ENCODE data around the gene PARD6B.
"Not testable (repeated sequence)": the region's sequence is repeated elsewhere in the genome, so short reads cannot be mapped to it uniquely, and the experiment has no call there.

Gene PARD6B, protein sequence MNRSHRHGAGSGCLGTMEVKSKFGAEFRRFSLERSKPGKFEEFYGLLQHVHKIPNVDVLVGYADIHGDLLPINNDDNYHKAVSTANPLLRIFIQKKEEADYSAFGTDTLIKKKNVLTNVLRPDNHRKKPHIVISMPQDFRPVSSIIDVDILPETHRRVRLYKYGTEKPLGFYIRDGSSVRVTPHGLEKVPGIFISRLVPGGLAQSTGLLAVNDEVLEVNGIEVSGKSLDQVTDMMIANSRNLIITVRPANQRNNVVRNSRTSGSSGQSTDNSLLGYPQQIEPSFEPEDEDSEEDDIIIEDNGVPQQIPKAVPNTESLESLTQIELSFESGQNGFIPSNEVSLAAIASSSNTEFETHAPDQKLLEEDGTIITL

DNA sequence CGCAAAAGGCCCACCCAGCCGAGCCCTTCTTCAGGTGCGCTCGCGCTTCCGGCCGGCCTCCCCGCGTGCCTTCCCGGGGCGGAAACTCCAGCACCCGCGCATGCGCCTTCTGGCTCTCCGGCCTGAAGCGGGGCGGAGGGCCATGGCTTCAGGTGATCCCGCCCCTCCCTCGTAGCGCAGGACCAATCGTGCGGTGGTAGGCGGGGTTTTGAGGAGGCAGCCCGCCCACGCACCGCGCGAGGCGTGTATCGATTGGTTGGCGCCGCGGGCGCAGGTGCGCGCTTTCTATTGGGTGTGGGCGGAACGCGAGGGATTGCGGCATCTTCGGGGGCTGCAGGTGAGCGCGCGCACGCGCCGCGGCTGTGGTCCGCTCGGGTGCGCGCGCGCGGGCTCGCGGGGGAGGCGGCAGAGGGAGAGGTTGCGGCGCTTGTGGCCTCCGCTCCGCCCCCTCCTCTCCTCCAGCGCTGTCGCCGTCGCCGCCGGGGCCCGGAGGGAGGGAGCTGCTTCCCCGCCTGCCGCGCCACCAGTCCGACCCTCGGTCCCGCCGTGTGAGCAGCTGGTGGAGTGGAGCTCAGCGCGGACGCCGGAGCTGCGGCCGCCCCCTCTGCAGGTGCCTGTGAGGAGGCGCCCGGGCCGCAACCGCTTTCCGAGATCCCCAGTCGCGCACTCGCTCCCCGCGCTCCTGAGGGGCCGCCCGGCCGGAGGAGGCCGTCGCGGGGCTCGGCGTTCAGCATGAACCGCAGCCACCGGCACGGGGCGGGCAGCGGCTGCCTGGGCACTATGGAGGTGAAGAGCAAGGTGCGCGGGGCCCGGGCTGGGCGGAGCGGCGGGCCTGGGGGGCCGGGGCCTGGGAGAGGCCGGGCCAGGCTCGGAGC, at the start of gene PARD6B:
TSS of gene PARD6B (plus strand) at position 526 of the 875 bp plus-strand sequence. CDS start at position 733, 207 bp downstream.
- DNase-seq (ENCODE audit: low read depth in 2 of 2) = peak; percentile 80 to 82

DNA sequence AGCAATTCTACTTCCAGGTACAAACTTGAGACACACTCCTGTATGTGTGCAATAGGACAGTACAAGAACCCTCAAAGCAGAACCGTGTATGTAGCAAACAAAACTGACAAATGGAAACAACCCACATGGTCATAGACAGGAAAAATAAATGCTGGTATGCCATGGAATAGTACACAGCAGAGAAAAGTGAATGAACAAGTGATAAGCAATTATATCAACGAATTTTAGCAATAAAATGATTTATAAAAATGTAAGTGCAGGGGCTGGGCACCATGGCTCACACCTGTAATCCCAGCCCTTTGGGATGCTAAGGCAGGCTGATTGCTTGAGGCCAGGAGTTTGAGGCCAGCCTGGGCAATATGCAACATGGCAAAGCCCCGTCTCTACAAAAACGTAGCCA, 49.3 kb upstream of the PARD6B start:
- no peak for DNase-seq (ENCODE audit: low read depth in 2 of 2)

DNA sequence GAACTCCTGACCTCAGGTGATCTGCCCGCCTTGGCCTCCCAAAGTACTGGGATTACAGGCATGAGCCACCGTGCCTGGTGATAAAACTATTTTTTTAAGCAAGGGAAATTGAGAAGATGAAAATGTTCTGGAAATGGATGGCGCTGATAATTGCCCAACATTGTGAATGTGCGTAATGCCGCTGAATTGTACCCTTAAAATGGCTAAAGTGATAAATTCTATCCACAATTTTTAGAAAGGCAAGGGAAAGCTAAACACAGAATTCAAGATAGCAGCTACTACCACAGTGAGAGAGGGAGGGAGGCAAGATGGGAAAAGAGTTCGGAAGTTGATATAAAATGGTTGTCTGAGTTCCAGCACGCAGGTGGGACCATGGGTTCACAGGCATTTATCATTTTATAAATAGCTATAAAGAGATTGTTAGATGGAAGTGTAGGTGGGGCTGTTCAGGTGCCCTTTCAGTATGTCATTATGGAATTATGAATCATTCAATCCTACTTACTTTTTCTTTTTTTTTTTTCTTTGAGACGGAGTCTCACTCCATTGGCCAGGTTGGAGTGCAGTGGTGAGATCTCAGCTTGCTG, 48.3 kb upstream of the PARD6B start:
- no peak for DNase-seq (ENCODE audit: low read depth in 2 of 2)

DNA sequence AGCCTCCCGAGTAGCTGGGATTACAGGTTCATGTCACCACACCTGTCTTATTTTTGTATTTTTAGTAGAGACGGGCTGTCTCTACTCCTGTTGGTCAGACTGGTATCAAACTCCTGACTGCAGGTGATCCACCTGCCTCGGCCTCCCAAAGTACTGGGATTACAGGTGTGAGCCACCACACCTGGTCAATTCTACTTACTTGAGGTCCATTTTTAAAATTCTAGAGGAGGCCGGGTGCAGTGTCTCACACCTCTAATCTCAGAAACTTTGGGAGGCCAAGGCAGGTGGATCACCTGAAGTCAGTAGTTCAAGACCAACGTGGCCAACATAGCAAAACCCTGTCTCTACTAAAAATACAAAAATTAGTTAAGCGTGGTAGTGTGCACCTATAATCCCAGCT, 47.8 kb upstream of the PARD6B start:
- DNase-seq (ENCODE audit: low read depth in 2 of 2) = no peak

DNA sequence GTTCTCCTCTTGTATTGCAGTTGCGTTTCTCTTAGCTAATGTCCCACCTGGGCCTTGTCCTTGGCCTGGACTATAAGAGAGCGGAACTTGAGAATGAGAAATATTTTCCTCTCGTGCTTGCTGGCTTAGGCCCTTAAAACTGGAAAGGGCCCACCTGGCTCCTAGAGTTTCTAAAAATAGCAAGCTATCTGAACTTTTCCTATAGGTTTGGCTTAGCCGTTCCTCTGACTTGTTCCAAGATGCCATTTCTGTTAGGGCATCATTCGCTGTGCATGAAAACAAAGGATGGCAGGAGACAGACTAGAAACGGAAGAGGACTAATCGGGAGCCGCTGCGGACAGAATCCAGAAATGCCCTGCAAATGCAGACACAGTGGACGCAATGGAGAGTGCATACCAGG, 44.6 kb upstream of the PARD6B start:
- DNase-seq (ENCODE audit: low read depth in 2 of 2) = no peak

DNA sequence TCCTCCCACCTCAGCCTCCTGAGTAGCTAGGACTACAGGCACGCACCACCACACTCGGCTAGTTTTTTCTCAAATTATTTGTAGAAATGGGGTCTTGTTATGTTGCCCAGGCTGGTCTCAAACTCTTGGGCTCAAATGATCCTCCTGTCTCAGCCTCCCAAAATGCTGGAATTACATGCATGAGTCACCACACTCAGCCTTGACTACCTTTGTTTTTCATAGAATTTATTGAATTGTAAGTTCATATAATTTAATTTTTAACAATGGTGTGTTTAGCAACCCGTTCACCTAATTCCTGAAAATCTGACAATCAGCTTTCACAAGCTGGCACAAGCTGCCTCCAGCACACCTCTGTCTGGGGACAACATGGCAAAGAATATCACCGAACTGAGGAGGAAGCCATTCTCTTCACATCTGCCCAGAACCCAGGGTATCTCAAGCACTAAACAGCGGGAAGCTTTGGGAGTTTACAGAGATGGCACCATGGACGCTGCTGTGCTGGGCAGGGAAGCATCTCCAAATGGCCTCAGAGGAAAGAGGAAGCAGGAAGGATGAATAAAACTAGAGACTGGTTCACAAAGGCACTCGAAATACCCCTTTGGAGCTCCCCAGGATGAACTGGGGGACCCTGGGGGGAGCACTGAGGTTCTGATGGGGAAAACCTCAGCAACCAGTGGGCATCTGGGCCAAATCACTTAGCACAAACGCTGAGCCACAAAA, 43.0 kb upstream of the PARD6B start:
- no peak for DNase-seq (ENCODE audit: low read depth in 2 of 2)

DNA sequence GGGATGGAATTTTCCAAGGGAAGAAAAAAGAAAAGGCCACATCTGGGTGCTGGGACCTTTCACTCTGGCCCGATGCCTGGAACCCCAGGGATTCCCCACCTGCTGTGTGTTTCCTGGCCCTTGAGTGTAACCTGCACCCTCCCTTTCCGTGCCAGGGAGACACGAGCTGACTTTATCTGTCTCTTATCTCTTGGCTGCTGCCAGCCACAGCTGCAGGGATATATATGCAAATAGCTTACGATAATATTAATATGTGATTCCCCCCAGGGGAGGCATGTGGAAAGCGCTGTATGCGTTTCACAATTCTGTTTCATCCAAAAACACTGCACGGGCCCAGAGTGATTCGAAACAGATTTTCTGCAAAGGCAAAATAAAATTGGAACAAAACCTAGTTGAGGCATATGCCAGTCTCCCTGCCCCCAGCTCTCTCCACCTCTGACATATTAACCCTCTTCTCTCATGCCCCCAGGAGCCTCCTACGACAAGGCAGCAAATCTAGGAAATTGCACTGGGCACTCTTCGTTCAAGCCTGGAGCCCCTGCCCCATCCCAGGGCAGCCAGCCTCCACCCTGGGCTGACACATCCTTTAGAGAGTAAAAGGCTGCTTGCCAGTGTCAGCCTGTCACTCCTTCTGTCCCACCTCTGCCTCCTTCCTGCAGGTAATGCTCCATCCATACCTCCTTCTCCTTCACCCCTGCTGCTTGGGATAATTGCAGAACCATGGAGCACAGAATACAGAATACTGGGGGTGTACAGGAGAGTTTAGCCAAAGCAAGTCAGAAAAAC, 41.3 kb upstream of the PARD6B start:
- peak; percentile 31 to 38 for DNase-seq (ENCODE audit: low read depth in 2 of 2)

DNA sequence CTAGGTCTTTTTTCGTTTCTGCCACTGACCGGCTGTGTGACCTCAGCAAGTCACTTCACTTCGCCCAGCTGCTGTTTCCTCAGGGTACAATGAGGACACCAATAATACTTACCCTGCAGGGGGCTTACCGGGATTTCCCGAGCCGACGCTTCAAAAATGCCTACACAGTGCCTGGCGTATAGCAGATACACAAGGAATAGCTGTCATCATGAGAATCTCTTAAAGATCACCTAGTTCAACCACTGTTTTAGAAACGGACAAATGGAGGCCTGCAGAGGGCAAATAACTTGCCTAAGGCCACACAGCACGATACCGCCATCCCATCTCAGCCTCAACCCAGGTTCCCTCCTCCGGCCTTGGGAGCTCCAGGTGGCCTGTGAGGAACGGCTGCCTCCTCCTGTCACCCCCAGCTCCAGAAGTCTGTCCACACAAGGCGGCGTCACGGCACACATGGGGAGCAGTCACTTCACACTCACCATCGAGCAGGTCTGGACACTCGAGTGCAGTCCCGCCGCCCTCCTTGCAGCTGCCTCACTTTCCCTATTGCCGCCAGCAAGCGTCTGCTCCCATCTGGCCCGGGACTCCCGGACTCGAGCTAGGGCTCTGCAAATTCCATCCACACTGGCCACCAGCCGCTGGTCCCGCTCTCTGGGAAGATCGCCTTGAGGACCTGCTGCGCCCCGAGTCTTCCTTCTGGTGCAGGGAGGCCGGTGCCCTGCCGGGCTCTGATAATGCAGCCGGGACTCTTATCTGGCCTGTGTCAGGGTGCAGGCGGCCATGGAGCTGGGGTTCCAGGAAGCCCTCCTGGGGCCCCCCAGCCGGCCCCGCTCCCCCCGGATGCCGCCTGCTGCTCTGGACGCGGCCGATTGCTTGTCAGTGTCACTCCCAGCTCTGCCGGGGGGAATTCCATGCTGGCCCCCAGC, 40.5 kb upstream of the PARD6B start, which contains the start of gene RIPOR3:
TSS of gene RIPOR3 (minus strand) at position 893 of the 923 bp plus-strand sequence. CDS start at position 479, 414 bp downstream.
- no peak for DNase-seq (ENCODE audit: low read depth in 2 of 2)

DNA sequence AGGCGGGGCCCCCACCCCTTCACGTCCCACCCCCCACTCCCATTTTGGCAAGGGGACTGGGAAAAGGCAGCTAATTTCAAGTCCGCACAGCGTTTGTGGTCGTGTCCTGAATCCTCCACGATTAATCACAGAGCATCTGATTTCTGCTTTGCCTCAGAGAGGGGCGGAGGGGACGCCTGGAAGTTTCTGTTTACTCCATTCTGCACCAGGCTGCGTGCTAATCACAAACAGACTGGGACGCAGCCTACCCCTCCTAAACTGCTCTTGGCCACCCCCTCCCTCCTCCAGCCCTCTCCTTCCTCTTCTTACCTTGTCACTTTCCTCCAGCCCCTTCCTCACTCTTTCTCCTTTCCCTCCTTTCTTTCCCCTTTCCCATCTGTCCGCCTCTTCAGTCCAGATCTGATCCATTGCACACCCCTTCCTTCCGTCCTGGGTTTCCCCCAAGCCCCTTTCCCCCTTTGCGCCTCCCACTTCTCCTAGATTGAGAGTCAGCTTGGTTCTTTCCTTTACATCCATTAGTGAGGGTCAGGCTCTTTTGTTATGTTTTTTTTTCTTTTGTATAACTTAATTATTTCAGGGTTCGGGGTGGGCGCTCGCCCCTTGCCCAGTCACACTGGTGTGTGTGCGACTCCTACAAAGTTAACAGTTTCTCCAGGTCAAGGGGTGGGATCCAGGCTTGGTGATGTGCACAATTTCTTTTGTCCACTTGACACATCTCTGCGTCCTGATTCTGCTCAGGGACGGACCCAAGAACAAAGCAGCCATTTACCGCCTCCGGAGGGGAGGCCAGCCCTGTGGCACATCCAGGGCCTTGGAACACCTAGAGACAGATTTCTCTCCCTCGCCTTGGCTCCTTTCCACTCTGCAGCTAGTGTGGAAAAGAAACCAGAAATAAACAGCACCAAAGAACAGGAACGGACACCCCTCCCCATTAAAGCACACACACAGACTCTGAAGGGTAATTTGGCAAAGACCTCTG, 39.5 kb upstream of the PARD6B start:
- DNase-seq (ENCODE audit: low read depth in 2 of 2) = peak; percentile 44 to 57

DNA sequence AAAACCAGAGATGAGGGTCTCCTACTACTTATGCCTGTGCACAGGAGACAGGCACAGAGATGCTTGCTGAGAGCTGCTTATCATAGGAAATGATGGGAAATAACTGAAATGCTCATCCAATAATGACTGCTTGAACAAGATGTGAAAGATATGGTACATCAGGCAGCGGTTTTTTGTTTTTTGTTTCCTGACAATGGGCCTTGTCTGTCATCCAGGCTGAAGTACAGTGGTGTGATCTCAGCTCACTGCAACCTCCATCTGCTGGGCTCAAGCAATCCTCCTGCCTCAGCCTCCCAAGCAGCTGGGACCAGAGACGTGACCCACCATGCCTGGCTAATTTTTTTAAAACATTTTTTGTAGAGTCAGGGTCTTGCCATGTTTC, 38.8 kb upstream of the PARD6B start:
- DNase-seq (ENCODE audit: low read depth in 2 of 2) = no peak

DNA sequence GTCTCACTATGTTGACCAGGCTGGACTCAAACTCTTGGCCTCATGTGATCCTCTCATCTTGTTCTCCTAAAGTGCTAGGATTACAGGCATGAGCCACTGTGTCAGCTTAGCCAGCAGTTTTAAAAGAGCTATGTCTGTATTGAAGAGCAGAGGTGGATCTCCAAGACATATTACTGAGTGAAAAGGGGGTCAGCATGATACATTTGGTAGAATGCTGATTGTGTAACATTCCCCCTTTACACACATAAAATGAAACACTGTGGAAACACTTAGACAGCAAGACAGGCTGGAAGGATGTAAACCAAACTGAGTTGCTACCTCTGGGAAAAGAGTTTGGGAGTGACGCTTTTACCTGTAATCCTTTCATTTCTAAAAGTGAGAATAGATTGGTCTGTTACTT, 38.4 kb upstream of the PARD6B start:
- no peak for DNase-seq (ENCODE audit: low read depth in 2 of 2)

DNA sequence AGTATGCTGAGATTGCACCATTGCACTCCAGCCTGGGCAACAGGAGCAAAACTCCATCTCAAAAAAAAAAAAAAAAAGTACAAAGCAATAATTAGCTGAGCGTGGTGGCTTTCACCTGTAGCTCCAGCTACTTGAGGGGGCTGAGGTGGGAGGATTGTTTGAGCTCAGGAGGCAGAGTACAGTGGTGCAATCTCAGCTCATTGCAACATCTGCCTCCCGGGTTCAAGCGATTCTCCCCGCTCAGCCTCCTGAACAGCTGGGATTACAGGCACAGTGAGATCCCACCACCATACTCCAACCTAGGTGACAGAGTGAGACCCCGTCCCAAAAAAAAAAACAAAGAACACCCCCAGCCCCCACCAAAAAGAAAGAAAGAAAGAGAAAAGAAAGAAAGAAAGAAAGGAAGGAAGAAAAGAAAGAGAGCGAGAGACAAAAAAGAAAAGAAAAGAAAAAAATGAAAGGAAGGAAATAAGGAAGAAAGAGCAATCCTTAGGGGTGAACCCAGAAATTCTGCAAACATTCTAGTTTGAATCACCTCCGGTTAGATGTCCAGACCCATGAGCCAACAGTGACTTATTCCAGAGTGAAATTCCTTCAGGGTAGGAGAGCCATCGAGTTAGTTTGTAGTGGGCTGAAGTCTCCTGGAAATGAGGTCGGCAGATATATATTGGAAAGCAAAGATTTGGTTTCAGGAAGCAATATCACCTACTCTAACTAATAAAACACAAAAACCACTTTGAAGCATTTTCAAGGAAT, 36.8 kb upstream of the PARD6B start:
- no peak for DNase-seq (ENCODE audit: low read depth in 2 of 2)

DNA sequence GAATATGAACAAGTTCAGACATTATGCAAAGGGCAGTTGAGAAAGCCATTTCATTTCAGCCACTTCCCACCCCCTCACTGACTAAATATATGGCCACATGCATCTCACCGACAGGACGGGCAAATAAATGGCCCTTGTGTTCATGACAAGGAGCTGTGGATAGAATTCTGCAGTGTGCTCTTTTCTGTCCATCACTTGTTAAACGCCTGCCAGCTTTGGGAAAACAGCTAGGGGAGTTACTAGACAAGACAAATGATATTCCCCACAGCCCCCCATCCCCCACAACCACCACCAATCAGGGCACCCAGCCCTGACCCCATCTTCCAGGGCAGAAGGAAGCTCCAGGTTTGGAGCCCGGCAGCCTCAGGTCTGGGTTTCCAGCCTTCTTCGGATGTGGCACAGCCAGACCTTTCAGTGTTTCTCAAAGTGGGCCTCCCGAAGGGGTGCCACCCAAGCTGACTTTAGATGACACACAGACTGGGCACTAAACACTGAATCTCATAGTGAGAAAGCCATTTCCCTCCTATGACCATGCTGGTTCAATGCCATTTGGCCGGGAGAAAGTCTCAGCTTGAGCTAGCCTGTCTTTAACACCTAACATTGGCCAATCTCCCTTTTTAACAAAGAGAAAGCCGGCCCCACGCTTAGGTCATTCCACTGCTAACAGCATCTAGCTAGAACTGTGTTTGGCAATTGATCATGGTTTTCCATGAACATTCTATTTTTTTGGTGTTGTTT, 36.1 kb upstream of the PARD6B start:
- no peak for DNase-seq (ENCODE audit: low read depth in 2 of 2)

DNA sequence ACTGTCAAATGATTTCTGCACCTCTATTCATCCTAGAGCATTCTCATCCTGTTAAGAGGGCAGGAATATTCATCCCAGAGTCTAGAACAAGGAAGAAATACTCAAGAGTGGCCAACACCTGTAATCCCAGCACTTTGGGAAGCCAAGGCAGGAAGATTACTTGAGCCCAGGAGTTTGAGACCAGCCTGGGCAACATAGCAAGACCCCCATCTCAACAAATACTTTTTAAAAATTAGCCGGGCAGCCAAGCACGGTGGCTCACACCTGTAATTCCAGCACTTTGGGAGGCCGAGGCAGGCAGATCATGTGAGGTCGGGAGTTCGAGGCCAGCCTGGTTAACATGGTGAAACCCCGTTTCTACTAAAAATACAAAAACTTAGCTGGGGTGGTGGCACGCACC, 33.1 kb upstream of the PARD6B start:
- not testable (repeated sequence) for DNase-seq (ENCODE audit: low read depth in 2 of 2)

DNA sequence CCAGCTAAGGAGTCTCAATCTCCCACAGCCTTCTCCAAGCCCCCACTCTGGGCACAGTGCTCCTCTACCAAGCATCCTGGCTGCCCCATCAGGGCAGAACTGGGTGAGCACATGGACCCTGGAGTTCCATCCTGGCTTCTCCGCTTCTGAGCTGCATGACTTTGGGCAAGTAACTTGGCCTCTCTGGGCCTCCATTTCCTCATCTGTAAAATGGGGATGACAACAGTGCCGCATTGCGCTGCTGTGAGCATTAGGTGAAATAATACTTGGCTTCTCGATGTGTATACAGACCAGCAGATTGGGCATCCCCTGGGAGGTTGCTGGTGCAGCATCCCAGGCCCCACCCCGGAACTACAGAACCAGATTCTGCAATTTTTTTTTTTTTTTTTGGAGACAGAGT, 31.7 kb upstream of the PARD6B start:
- no peak for DNase-seq (ENCODE audit: low read depth in 2 of 2)

DNA sequence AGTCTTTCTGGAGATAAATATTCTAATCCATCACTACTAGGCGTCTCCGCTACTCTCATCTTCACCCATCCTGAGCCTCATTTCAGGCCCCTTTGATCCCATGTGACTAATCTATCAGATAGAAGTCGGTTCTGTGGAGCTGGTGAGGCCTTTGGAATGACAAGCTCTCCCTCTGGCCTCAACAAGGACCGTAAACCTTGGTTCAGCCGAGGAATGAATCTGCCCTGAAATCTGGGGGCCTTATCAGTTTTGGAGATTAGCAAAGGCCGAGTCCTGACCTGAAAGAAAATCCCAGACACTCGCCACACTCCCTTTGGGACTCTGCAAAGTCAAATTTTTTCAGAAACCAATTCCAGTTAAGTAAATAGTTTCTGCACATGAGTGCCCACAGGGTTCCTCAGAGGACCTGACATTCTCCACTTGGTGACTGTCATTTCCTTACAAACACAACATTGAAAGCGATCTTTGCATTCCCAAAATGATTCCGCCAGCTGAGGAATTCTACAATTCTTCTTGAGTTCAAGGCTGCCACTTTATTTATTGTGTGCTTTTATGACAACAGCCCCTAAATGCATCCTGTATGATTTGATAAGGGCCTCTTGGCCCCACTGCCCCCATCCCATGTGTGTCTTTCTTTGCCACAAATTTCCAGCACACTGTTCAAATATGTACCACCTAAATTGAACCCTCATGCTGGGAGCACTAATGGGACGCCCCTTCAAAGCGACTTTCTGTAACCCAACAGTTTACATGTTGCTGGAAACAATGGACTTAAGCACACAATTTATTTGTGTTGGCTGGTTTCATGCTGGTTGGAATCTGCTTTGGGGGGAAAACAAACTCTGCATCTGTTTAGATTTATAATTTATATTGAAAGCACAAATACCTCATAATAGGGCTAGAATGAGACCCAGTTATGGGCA, 30.1 kb upstream of the PARD6B start:
- DNase-seq (ENCODE audit: low read depth in 2 of 2) = no peak

Measured in fibroblast of skin of left quadriceps (primary cell).